HepG2 (cell line): ENCODE data around the gene TBX6. TPM values are rescaled to one million over a fixed set of nuclear protein-coding genes. Genes with fewer than 3 reads are reported as not detected.
A peak's percentile ranks its signal among the peaks of the same experiment; 100 is the strongest.

Experiments
- ARID5B ChIP-seq: IDR thresholded peaks from 2 replicates; pipeline ENCODE4 v1.4.0; 2020; ENCODE audit warnings: mild to moderate bottlenecking, missing genetic modification reagents
- DMTF1 ChIP-seq: sonication (generic); formaldehyde crosslinking; IDR thresholded peaks from 2 replicates; pipeline ENCODE4 v1.4.0; 2020; ENCODE audit warnings: mild to moderate bottlenecking, missing genetic modification reagents
- DR1 ChIP-seq: sonication (generic); formaldehyde crosslinking; IDR thresholded peaks from 2 replicates; pipeline ENCODE4 v1.8.0; 2021; ENCODE audit warnings: mild to moderate bottlenecking, missing genetic modification reagents, inconsistent platforms
- HBP1 ChIP-seq: IDR thresholded peaks from 2 replicates; pipeline ENCODE4 v1.6.1; 2016; ENCODE audit warnings: low read depth, control low read depth
- ISX ChIP-seq: sonication (generic); formaldehyde crosslinking; conservative IDR thresholded peaks from 2 replicates; pipeline ENCODE4 v1.5.0; 2020; ENCODE audit warnings: missing genetic modification reagents
- KDM4B ChIP-seq: sonication (generic); formaldehyde crosslinking; IDR thresholded peaks from 2 replicates; pipeline ENCODE4 v1.4.0; 2020; ENCODE audit warnings: missing genetic modification reagents
- KLF6 ChIP-seq: IDR thresholded peaks from 2 replicates; pipeline ENCODE4 v1.8.0; 2016; ENCODE audit warnings: missing biosample characterization, missing genetic modification reagents
- MYC ChIP-seq: sonication (generic); formaldehyde crosslinking; IDR thresholded peaks from 2 replicates; pipeline ENCODE4 v1.9.0; 2021; ENCODE audit warnings: missing genetic modification reagents, borderline replicate concordance
- PCBP2 ChIP-seq: fragments of 200-400 bp; formaldehyde crosslinking; optimal IDR thresholded peaks from 2 replicates; pipeline ENCODE3; 2018; ENCODE audit warnings: low read length, low read depth; ENCODE audit not compliant: poor library complexity, severe bottlenecking
- RARG ChIP-seq: sonication (generic); formaldehyde crosslinking; IDR thresholded peaks from 2 replicates; pipeline ENCODE4 v1.4.0; 2020; ENCODE audit warnings: low read depth, mild to moderate bottlenecking, missing genetic modification reagents
- SKI ChIP-seq: fragments of 450-650 bp; IDR thresholded peaks from one replicate; pipeline ENCODE4 v1.6.1; 2018; ENCODE audit warnings: mild to moderate bottlenecking; ENCODE audit not compliant: partially characterized antibody
- TFAP4 ChIP-seq: sonication (generic); IDR thresholded peaks from 2 replicates; pipeline ENCODE4 v1.6.1; 2016; ENCODE audit warnings: low read depth, borderline replicate concordance
- THRA ChIP-seq: sonication (generic); formaldehyde crosslinking; IDR thresholded peaks from 2 replicates; pipeline ENCODE4 v1.4.0; 2020; ENCODE audit warnings: missing genetic modification reagents, borderline replicate concordance
- TSC22D2 ChIP-seq: sonication (generic); formaldehyde crosslinking; IDR thresholded peaks from 2 replicates; pipeline ENCODE4 v1.5.1; 2020; ENCODE audit warnings: missing genetic modification reagents, mild to moderate bottlenecking, borderline replicate concordance
- ZNF224 ChIP-seq: sonication (generic); formaldehyde crosslinking; IDR thresholded peaks from 2 replicates; pipeline ENCODE4 v1.5.0; 2020; ENCODE audit warnings: mild to moderate bottlenecking, missing genetic modification reagents
- ZNF740 ChIP-seq: sonication (generic); formaldehyde crosslinking; IDR thresholded peaks from 2 replicates; pipeline ENCODE4 v1.4.0; 2020; ENCODE audit warnings: missing genetic modification reagents
- polyA plus RNA-seq, 8 experiments: library from polyadenylated mRNA; depleted of rRNA in 3 of 8; stranded (reverse) in 7 of 8; unstranded in 1 of 8; fragments of >200 nt; fragmentation: Illumina TruSeq in 4 of 8; extraction: Trizol in 4 of 8; gene quantifications; 2 replicates each; pipeline versions ENCODE4 v1.2.1 to v1.2.3, GENCODE V29; 2011 to 2016; ENCODE audit warnings: low read depth in 4 of 8, missing spikeins in 1 of 8, mixed read lengths in 1 of 8; ENCODE audit not compliant: insufficient read depth in 1 of 8
- total RNA-seq, 5 experiments: library from RNA; depleted of rRNA; stranded (reverse); fragments of >200 nt; fragmentation: Illumina TruSeq; extraction: Trizol; gene quantifications; 2 replicates each; pipeline ENCODE4 v1.2.3, GENCODE V29; 2016; ENCODE audit warnings: low read depth in 1 of 5

The TBX6 gene
- total and polyA plus RNA-seq, 2 of the 13 experiments (the other 11 are each of a cell fraction or from before 2014, with no cell fraction given) = 0.24 to 0.42 TPM

GRCh38 chr16:30052671-30053372 lies 38.9 kb downstream of the TBX6 start (continued):
- TF ChIP-seq DMTF1 (CRISPR knock-in tag) = peak; percentile 90; the same call in 1 of the 2 replicates
- peak; percentile 89 for TF ChIP-seq DR1 (CRISPR knock-in tag)
- TF ChIP-seq PCBP2 = no peak
- peak; percentile 77; the same call in 1 of the 2 replicates for TF ChIP-seq MYC (CRISPR knock-in tag)
- no peak for TF ChIP-seq SKI
- peak; percentile 87 for TF ChIP-seq THRA (CRISPR knock-in tag)
- TF ChIP-seq ZNF740 = 0 out of 2 replicates have a peak, but pooled peaks have one; percentile 89
- 0 out of 2 replicates have a peak, but pooled peaks have one; percentile 44 for TF ChIP-seq TFAP4
- TF ChIP-seq ZNF224 (CRISPR knock-in tag) = peak; percentile 88; the same call in 1 of the 2 replicates
- peak; percentile 73 for TF ChIP-seq ARID5B (CRISPR knock-in tag)
- peak; percentile 92; the same call in 1 of the 2 replicates for TF ChIP-seq TSC22D2 (CRISPR knock-in tag)
- TF ChIP-seq RARG (CRISPR knock-in tag) = no peak
- peak; percentile 68; the same call in 1 of the 2 replicates for TF ChIP-seq HBP1 (CRISPR knock-in tag)
- TF ChIP-seq ISX (CRISPR knock-in tag) = peak; percentile 87; the same call in 1 of the 2 replicates
- 0 out of 2 replicates have a peak, but pooled peaks have one; percentile 68 for TF ChIP-seq KLF6 (CRISPR knock-in tag)
- peak; percentile 89 for TF ChIP-seq KDM4B (CRISPR knock-in tag)
